HG03103 (cell line): ENCODE data around the gene EVL.
"Not testable (repeated sequence)": the region's sequence is repeated elsewhere in the genome, so short reads cannot be mapped to it uniquely, and the experiment has no call there.

Source experiments
- ATAC-seq: cut with Tn5 transposase; IDR thresholded peaks from one replicate; pipeline ENCODE4 v1.9.1; 2021; ENCODE audit warnings: low read depth; ENCODE audit not compliant: unreplicated experiment

Gene EVL, protein sequence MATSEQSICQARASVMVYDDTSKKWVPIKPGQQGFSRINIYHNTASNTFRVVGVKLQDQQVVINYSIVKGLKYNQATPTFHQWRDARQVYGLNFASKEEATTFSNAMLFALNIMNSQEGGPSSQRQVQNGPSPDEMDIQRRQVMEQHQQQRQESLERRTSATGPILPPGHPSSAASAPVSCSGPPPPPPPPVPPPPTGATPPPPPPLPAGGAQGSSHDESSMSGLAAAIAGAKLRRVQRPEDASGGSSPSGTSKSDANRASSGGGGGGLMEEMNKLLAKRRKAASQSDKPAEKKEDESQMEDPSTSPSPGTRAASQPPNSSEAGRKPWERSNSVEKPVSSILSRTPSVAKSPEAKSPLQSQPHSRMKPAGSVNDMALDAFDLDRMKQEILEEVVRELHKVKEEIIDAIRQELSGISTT

DNA sequence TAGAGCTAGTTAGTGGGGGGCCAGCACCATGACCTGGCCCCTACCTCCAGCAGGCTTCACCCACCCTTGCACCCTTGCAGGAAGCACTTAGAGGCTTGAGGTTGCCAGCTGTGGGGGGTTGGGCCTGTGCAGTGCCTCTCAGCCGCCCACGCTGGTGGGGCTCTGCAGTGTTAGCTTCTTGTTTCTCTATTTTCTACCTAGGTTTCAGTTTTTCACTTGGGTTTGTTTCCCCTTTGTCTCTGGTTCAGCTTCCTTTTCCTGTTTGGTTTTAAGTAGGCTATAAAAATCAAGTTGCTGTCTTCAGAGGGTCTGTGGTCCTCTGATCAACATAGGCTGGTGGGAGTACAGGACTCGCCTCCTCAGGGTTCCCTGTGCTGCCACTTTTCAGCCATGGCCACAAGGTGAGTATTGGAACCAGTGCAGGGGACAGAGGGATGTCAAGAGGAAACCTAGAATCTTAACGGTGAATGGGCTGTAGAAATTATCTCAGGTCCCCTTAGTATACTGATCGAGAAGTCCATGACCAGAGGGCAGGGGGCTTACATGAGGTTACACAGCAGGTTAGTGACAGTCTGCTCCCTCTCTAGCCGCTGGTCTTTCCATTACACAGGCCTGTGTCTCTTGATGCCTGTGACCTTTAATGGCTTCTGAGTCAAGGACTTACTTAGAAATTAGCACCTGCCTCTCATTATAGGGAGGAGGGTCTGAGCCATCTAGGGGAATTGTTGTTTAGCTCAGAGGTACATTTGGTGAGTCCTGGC is at the start of gene EVL:
Gene EVL (plus strand): TSS at position 312 of the 761 bp plus-strand sequence. CDS start 79 bp downstream, at position 391.
- peak; percentile 44 for ATAC-seq

- no peak for ATAC-seq
These were observed 47.7 kb upstream of the EVL start for GRCh38 chr14:100017553-100017952.

DNA sequence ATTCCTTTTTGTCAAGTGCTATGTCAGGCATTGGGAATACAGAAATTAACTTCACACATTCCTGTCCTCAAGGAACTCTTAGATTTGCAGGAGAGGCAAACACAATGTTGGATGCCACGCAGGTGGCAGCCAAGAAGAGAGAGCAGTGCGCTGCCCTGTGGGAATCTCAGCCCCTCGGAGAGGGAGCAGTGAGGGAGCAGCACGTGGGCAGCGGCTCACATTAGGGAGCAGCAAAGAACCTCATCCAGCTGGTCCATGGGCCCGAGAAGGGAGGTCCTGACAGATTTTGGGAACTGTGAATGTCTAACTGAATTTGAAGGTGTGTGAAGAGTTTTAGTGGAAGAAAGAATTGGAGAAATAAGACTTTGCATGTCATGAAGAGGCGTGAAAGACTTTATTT is 47.2 kb upstream of the EVL start:
- no peak for ATAC-seq

DNA sequence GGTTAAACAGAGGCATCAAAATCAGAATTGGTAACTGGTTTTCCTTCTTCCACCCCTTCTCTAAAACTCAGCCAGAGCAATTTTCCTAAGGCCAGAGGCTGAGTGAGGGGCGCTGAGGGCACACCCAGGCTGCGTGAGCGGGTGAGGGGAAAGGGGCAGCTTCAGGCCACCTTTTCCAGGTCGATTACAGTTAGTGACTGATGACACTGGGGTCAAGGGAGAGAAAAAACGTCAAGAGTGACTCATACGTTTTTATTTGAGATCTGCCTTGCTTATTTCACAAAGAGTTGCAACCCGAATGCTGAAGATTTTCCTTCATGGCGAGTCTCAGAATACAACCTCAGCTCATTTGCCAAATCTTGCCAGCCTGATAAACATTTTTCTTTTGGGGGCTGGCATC is 46.7 kb upstream of the EVL start:
- no peak for ATAC-seq

- ATAC-seq, result no peak
These were observed 46.0 kb upstream of the EVL start for GRCh38 chr14:100019156-100019744.

DNA sequence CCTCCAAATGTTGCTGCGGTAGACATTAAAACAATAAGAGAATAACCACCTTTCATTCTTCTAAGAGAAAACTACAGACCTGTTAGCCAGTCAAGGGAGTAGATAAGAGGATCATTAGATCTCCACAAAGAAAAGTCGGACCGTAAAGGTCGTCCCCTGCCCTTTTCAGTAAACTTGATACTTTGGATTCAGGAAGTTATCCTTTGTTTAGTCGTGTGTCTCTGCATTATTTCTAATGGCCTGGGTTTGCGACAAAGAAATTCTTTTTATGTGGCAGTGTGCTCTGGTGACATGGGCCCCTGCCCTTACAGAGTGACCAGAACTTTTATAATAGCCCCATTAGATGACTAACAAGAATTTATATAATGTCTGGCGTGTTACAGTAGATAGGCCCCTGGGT is 44.6 kb upstream of the EVL start:
- ATAC-seq, result no peak

DNA sequence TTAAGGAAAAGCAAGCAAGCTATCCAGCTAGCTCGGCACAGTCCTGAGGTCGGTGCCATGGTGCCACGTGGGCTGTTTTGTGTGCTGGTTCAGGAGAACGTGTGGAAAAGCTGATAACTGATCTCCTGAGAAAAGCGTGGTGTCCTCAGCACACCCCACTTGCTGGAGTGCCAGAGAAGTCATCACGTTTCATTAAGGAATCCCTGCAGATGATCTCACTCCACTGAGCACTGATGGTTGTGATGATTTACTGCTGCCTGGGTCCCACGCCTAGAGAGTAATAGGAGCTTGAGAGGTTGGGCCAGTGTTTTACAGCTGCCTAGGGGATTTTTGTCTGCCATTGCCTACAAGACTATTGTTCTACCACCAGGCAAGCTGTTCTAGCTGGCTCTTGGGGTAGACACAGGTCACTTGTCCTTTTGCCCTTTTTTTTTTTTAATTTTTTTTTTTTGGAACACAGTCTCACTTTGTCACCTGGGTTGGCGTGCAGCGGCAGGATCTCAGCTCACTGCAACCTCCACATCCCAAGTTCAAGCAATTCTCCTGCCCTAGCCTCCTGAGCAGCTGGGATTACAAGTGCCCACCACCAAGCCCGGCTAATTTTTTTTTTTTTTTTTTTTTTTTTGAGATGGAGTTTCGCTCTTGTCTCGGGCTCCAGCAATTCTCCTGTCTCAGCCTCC is 42.3 kb upstream of the EVL start:
- ATAC-seq, result no peak

GRCh38 chr14:100025111-100025510 is 40.1 kb upstream of the EVL start:
- peak; percentile 79 for ATAC-seq

DNA sequence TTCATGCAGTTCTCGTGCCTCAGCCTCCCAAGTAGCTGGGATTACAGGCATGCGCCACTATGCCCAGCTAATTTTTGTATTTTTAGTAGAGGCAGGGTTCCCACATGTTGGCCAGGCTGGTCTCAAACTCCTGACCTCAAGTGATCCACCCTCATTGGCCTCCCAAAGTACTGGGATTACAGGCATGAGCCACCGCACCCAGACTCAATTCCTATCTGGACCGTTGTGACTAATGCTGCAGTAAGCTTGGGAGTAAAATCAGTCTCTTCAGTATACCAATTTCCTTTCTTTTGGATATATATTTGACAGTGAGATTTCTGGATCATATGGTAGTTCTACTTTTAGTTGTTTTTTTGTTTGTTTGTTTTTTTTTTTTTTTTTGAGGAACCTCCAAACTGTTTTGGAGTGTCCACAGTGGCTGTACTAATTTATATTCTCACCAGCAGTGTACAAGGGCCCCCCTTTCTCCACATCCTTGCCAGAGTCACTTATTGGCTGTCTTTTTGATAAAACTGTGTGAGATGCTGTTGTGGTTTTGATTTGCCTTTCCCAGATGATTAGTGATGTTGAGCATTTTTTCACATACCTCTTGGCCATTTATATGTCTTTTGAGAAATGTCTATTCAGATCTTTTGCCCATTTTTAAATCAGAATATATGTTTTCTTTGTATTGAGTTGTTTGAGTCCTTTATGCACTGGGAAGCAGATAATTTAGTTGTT is 37.3 kb upstream of the EVL start:
- no peak for ATAC-seq

- no peak for ATAC-seq
These were observed 36.1 kb upstream of the EVL start for GRCh38 chr14:100028990-100029677.

- not testable (repeated sequence) for ATAC-seq
These were observed 35.2 kb upstream of the EVL start for GRCh38 chr14:100030006-100030405.

DNA sequence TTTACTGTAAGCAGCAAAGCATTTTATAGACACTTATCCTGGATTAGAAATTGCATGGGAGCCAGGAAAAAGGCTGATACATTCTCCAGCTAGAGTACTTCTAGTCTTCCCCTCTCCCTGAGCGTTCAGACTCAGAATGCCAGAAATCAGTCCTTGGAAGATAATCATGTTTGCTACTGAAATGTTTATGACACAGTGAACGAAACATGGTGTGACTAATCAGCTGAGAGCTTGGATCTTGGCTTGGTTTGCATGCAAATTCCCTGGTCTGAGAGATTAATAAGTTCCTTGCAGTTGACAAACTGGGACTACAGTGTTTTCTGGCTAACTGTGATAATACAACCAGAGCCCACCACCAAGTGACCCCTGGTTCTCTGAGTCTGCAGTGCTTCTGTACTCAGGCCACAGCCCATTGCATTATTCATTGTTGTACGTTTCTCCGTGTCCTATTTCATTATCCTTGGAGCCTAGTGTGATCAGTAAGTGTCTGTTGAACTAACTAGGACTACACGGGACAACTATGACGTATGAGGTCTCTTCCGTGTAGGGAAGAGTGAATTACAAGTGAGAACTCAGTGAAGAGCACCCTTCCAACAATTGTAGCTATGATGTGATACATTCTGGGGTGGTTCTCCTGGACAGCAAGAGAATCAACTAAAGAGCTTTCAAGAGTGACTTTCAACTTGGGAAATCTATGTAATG is 34.6 kb upstream of the EVL start:
- ATAC-seq, result no peak

GRCh38 chr14:100031506-100032281 is 33.5 kb upstream of the EVL start:
- ATAC-seq, result no peak

DNA sequence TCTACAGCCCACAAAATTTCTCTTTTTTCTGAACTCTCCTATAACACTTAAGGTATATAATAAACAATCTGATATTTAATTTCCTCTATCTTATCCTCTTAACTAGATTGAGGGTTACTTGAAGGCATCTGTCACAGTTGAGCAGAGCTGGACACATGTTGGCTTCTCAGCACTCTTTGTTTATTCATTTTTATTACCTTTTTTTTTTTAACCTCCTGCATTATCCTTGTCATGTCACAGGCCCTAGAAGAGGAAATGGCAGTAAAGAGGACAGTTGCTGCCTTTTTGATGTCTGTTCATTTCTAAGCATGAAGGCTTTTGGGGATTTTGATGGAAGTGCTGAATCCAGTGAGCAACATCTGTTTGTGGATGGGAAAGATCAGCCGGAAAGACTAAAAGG is 32.5 kb upstream of the EVL start:
- no peak for ATAC-seq

- ATAC-seq, result no peak
These were observed 31.7 kb upstream of the EVL start for GRCh38 chr14:100033347-100034075.

GRCh38 chr14:100034468-100034867 is 30.8 kb upstream of the EVL start:
- no peak for ATAC-seq

- ATAC-seq, result no peak
These were observed 30.2 kb upstream of the EVL start for GRCh38 chr14:100034961-100035500.
